Endothelial cell (in vitro differentiated cells): ENCODE measurements around the gene KLK14. TPM values are rescaled to one million over a fixed set of nuclear protein-coding genes. Genes with fewer than 3 reads are reported as not detected.
A peak's percentile ranks its signal among the peaks of the same experiment; 100 is the strongest.

Source experiments
- DNase-seq: peaks from one replicate; pipeline ENCODE4 v3.0.0; 2021; ENCODE audit warnings: low spot score
- H3K27ac Mint-ChIP-seq: one replicate; pipeline ENCODE4 v1.8.0; 2021; ENCODE audit warnings: mixed read lengths, inconsistent platforms; ENCODE audit not compliant: unreplicated experiment
- H3K27me3 Mint-ChIP-seq: one replicate; pipeline ENCODE4 v1.8.0; 2021; ENCODE audit warnings: mild to moderate bottlenecking, moderate library complexity, mixed read lengths, inconsistent platforms; ENCODE audit not compliant: unreplicated experiment
- H3K36me3 Mint-ChIP-seq: one replicate; pipeline ENCODE4 v1.8.0; 2021; ENCODE audit warnings: mild to moderate bottlenecking, low read depth, mixed read lengths, inconsistent platforms; ENCODE audit not compliant: unreplicated experiment
- H3K4me1 Mint-ChIP-seq: one replicate; pipeline ENCODE4 v1.8.0; 2021; ENCODE audit warnings: mild to moderate bottlenecking, mixed read lengths, inconsistent platforms; ENCODE audit not compliant: unreplicated experiment
- H3K4me3 Mint-ChIP-seq: one replicate; pipeline ENCODE4 v1.8.0; 2021; ENCODE audit warnings: mild to moderate bottlenecking, mixed read lengths, inconsistent platforms; ENCODE audit not compliant: unreplicated experiment
- H3K9me3 Mint-ChIP-seq: one replicate; pipeline ENCODE4 v1.8.0; 2021; ENCODE audit warnings: mixed read lengths, inconsistent platforms; ENCODE audit not compliant: unreplicated experiment
- total RNA-seq: library from RNA; stranded (reverse); fragmentation: NEBNext Ultra II Directional; extraction: Animal tissue kit (Norgen Biotek cat#: 25700); gene quantifications from one replicate; pipeline ENCODE4 v1.2.1, GENCODE V29; 2021; ENCODE audit not compliant: unreplicated experiment
- TF ChIP-seq, protein P1 (sequence below): fragments of 200-600 bp; sonication (generic); IDR thresholded peaks from one replicate; pipeline ENCODE4 v1.5.0; 2021; ENCODE audit warnings: antibody characterized with exemption; ENCODE audit not compliant: unreplicated experiment

Gene KLK14
- total RNA-seq, 1 donor from 2014 or later, result not detected

DNA sequence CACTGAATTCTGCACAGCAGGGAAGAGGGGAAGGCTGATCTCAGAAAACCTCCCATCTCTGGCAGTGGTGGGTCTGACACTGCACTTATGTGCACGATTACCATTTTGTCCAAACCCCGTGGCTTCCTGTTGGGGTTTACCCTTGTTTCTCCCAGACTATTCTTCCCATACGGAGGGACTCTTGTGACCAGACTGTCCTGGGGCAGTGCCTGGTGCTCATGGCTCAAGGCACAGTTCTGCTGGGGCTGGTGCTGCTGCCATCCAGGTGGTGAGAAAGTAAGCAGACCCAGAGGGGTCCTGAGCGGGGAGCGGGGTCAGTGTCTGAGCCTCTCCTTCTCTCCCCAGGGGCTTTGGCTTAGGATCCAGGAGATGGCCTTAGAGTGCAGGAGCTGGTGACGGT lies 36.9 kb upstream of the KLK14 start:
- Mint-ChIP-seq H3K4me3 (no peak overlapping the region), H3K27ac (no peak overlapping the region), H3K36me3 (no peaks in the 10 kb centered on the region), H3K9me3 (no peaks in the 10 kb centered on the region), H3K27me3 (peaks cover 18% of the 10 kb centered on the region), H3K4me1 (peaks cover 23% of the 10 kb centered on the region)
- no peak for DNase-seq
- TF ChIP-seq, protein P1, sequence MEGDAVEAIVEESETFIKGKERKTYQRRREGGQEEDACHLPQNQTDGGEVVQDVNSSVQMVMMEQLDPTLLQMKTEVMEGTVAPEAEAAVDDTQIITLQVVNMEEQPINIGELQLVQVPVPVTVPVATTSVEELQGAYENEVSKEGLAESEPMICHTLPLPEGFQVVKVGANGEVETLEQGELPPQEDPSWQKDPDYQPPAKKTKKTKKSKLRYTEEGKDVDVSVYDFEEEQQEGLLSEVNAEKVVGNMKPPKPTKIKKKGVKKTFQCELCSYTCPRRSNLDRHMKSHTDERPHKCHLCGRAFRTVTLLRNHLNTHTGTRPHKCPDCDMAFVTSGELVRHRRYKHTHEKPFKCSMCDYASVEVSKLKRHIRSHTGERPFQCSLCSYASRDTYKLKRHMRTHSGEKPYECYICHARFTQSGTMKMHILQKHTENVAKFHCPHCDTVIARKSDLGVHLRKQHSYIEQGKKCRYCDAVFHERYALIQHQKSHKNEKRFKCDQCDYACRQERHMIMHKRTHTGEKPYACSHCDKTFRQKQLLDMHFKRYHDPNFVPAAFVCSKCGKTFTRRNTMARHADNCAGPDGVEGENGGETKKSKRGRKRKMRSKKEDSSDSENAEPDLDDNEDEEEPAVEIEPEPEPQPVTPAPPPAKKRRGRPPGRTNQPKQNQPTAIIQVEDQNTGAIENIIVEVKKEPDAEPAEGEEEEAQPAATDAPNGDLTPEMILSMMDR, result no peak

GRCh38 chr19:51119101-51119500 lies 36.4 kb upstream of the KLK14 start:
- peaks cover 18% of the 10 kb centered on the region for H3K27me3 Mint-ChIP-seq
- no peak overlapping the region for H3K27ac Mint-ChIP-seq
- H3K4me3 Mint-ChIP-seq, result no peak overlapping the region
- TF ChIP-seq, protein P1, result no peak
- no peaks in the 10 kb centered on the region for H3K9me3 Mint-ChIP-seq
- no peak for DNase-seq
- no peaks in the 10 kb centered on the region for H3K36me3 Mint-ChIP-seq
- peaks cover 22% of the 10 kb centered on the region for H3K4me1 Mint-ChIP-seq

- Mint-ChIP-seq H3K36me3 (no peaks in the 10 kb centered on the region), H3K9me3 (no peaks in the 10 kb centered on the region), H3K27me3 (peaks cover 12% of the 10 kb centered on the region), H3K4me3 (no peak overlapping the region), H3K27ac (no peak overlapping the region), H3K4me1 (peaks cover 8% of the 10 kb centered on the region)
- TF ChIP-seq, protein P1, result no peak
- DNase-seq, result no peak
These were observed 34.1 kb upstream of the KLK14 start for GRCh38 chr19:51116736-51117286.

- Mint-ChIP-seq H3K36me3 (no peaks in the 10 kb centered on the region), H3K9me3 (no peaks in the 10 kb centered on the region), H3K4me3 (no peak overlapping the region), H3K27ac (no peak overlapping the region), H3K4me1 (no peaks in the 10 kb centered on the region), H3K27me3 (peaks cover 5% of the 10 kb centered on the region)
- TF ChIP-seq, protein P1, result no peak
- no peak for DNase-seq
These were observed 31.5 kb upstream of the KLK14 start for GRCh38 chr19:51114087-51114729.

DNA sequence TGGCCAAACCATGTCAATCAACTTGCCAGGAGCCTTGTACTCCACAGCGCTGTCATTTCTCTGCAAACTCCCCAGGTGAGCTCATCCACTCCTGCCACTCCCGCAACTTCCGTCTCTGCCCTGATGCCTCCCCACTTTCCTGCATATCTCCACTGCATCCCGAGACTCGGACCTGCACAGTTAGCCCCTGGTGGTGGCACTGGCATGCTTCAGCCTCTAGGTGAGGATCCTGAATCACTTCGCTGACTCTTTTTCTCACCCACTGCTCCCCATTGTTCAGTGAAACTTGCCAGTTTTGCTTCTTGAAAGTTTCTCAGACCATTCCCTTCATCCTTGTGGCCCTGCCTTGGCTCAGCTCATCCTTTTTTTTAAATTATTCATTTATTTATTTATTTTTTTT lies 28.9 kb upstream of the KLK14 start:
- H3K27me3 Mint-ChIP-seq, result peaks cover 12% of the 10 kb centered on the region
- no peak overlapping the region for H3K27ac Mint-ChIP-seq
- H3K9me3 Mint-ChIP-seq, result no peaks in the 10 kb centered on the region
- peak; percentile 29 for DNase-seq
- H3K4me3 Mint-ChIP-seq, result no peak overlapping the region
- TF ChIP-seq, protein P1, result peak; percentile 52
- peaks cover 9% of the 10 kb centered on the region for H3K4me1 Mint-ChIP-seq
- peaks cover 4% of the 10 kb centered on the region for H3K36me3 Mint-ChIP-seq
